ENCODE measurements around the gene TRIM25.

DNA sequence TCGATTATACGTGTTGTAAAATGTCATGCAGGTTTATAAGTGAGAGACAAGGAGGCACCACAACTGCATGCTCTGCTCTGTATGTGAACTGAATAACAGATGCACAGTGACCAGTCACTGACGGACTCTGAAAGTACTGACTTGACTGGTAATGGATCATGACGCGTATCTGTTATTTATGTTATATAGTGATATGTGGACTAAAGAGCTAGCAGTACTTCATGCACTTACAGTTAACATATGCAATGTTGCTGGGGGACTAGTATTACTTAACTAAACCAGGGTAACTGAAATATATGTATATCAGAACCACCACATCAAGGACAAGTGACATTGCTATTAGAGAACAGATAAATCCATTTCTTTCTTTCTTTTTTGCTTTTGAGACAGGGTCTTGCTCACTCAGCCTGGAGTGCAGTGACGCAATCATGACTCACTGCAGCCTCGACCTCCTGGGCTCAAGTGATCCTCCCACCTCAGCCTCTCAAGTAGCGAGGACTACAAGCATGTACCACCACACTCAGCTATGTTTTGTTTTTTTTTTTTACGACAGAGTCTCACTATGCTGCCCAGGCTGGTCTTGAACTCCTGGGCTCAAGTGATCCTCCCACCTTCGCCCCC lies 29.8 kb upstream of the TRIM25 start:
- TF ChIP-seq POLR2A (IDR thresholded peaks at IDR 0.05) = no peak
- TF ChIP-seq, protein P1, sequence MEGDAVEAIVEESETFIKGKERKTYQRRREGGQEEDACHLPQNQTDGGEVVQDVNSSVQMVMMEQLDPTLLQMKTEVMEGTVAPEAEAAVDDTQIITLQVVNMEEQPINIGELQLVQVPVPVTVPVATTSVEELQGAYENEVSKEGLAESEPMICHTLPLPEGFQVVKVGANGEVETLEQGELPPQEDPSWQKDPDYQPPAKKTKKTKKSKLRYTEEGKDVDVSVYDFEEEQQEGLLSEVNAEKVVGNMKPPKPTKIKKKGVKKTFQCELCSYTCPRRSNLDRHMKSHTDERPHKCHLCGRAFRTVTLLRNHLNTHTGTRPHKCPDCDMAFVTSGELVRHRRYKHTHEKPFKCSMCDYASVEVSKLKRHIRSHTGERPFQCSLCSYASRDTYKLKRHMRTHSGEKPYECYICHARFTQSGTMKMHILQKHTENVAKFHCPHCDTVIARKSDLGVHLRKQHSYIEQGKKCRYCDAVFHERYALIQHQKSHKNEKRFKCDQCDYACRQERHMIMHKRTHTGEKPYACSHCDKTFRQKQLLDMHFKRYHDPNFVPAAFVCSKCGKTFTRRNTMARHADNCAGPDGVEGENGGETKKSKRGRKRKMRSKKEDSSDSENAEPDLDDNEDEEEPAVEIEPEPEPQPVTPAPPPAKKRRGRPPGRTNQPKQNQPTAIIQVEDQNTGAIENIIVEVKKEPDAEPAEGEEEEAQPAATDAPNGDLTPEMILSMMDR (IDR thresholded peaks at IDR 0.05) = no peak

Measured in right lobe of liver (tissue), 4 donors.